Measurements from ENCODE around the gene IL12RB2. TPM values are rescaled to one million over a fixed set of nuclear protein-coding genes. Genes with fewer than 3 reads are reported as not detected.

Gene IL12RB2
- total RNA-seq, 1 donor from 2014 or later: 0.43 TPM

GRCh38 chr1:67313934-67314671 is 6.4 kb downstream of the IL12RB2 start:
- ATAC-seq: no peak
- no peak for DNase-seq (ENCODE audit: low spot score)

DNA sequence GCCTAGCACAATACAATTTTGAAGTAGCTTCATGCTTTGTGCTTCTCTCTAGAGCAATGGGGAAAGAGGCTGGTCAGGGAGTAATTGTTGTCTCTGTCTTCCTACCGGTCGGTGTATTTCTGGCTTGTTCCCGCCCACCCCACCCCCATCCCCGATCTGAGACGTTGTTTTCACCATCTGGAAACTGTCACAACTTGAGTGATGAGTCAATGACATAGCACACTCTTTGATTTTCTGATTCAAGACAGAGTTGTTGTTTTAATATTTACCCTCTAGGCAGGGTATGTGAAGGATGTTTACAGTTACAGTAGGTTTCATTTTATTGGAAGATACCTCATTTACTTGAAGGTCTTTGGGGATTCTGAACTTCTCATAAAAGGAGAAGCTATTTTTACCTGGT is 7.0 kb downstream of the IL12RB2 start:
- DNase-seq (ENCODE audit: low spot score): no peak
- ATAC-seq: no peak

DNA sequence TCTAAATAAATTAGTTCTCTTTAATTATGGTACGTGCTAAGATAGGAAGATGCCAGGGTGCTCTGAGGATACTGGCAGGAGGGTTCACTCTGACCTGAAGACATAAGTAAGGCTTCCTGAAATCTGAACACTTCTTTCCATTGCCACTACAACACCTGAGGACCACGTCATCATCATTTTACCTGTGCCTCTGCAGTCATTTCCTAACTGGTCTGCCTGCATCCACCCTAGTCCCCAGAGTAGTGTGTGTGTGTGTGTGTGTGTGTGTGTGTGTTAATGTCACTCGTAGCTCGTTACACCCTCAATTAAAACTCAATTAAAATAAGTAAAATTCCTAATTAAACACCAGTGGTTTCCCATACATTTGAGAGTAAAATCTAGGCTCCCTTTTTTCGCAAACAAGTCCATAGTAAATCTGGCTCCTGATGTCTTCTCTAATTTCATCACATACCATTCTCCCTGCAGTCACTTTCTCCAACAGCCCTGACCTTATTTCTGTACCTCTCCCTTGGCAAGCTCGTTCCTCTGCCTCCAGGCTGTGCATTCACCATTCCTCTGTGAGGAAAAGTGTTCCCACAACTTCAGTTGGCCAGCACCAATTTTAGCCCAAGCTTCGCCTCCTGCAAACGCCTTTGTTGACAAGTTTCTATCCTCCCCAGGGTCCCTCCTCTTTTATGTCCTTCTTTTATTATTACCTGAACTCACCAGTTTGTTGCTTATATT is 8.7 kb downstream of the IL12RB2 start:
- ATAC-seq: no peak
- no peak for DNase-seq (ENCODE audit: low spot score)

DNA sequence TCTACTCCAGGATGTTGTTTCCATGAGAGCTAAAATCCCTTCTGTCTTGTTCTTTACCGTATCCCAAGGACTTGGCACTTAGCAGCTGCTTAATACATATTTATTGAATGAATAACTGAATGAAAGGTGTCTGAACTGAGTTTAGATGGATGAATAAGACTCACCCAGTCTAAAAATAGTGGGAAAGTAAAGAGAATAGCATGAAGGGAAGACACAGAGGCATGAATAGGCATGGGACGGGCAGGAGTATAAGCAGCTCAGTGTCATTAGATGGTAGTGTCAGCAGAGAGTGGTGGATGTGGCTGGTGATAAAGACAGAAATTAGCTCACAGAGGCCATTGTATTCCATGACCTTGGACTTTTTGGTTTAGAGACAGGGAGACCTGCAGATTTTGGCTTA is 9.2 kb downstream of the IL12RB2 start:
- DNase-seq (ENCODE audit: low spot score): no peak
- ATAC-seq: no peak

GRCh38 chr1:67317803-67318202 is 10.1 kb downstream of the IL12RB2 start:
- DNase-seq (ENCODE audit: low spot score) (no peak), ATAC-seq (no peak)

- ATAC-seq: no peak
- DNase-seq (ENCODE audit: low spot score): no peak
Measured at GRCh38 chr1:67322442-67322841, 14.8 kb downstream of the IL12RB2 start.

GRCh38 chr1:67323087-67323486 is 15.4 kb downstream of the IL12RB2 start:
- ATAC-seq (no peak), DNase-seq (ENCODE audit: low spot score) (no peak)

DNA sequence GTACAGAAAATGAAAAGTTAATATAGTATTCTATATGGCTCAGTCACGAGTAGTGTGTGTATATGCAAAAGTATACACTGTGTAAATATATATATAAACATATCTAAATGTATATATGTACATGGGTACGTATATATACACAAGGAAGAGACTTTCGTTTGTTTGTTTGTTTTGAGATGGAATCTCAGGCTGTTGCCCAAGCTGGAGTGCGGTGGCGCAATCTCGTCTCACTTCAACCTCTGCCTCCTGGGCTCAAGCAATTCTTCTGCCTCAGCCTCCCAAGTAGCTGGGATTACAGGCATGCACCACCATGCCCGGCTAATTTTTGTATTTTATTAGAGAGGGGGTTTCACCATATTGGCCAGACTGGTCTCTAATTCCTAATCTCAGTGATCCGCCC is 16.4 kb downstream of the IL12RB2 start:
- DNase-seq (ENCODE audit: low spot score): no peak
- no peak for ATAC-seq

DNA sequence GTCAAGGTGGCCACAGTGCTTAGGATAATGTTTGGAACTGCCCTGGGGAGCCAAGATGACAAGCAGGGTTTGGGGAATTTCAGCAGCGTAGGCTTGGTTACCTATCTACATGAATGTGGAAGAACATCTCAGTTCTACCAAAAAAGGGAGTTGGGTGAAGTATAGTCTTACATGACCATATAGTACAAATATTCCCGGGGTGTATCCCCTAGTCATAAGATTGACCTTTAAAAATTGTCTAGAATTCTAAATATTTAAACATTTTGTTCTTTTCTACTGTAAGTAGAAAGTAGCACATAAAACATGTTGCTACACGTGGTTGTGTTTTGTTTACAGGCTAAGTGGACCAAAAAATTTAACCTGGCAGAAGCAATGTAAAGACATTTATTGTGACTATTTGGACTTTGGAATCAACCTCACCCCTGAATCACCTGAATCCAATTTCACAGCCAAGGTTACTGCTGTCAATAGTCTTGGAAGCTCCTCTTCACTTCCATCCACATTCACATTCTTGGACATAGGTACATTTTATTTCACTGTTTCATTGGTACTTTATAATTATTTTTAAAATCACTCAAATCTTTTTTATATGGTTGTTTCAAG is 20.3 kb downstream of the IL12RB2 start:
- no peak for DNase-seq (ENCODE audit: low spot score)
- ATAC-seq: no peak

- no peak for DNase-seq (ENCODE audit: low spot score)
- ATAC-seq: no peak
Measured at GRCh38 chr1:67332653-67333529, 25.2 kb downstream of the IL12RB2 start.

- ATAC-seq: no peak
- no peak for DNase-seq (ENCODE audit: low spot score)
Measured at GRCh38 chr1:67333603-67334002, 25.9 kb downstream of the IL12RB2 start.

DNA sequence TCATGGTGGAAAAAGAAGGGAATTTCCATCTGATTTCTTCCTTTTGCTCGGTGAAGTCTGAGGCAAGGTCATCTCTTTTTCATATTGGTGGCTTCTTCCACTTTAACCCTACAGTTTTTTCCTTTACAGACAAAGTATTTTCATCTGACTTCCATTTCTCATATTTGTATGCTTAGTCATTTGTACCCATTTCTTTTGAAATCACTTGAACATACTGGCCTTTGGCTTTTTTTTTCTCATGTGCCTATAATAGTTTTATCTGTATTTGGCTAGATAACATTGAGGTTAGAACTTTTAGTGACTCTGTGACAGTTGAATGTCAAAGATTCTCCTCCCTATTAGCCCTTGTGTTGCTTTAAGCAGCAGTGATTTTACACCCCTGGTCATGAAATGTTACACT is 27.7 kb downstream of the IL12RB2 start:
- no peak for DNase-seq (ENCODE audit: low spot score)
- no peak for ATAC-seq

GRCh38 chr1:67336157-67336556 is 28.5 kb downstream of the IL12RB2 start:
- no peak for DNase-seq (ENCODE audit: low spot score)
- ATAC-seq: no peak

- DNase-seq (ENCODE audit: low spot score) (no peak), ATAC-seq (no peak)
Measured at GRCh38 chr1:67336783-67337182, 29.1 kb downstream of the IL12RB2 start.

DNA sequence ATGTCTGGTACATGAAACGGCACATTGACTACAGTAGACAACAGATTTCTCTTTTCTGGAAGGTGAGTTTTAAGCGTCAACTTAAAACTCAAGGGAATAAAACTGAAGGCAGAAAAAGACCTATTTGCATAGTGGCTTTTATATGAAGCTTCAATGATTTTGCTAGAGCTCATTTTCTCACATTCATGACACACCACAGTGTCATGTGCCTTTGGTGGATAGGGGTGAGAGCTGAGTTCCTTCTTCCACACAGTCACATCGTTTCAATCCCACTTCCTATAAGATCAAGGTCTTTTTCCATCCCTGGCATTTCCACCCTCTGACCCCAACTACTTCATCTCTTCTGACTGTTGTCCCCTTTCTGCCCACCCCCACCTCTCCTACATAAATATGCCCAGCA is 31.0 kb downstream of the IL12RB2 start:
- no peak for ATAC-seq

DNA sequence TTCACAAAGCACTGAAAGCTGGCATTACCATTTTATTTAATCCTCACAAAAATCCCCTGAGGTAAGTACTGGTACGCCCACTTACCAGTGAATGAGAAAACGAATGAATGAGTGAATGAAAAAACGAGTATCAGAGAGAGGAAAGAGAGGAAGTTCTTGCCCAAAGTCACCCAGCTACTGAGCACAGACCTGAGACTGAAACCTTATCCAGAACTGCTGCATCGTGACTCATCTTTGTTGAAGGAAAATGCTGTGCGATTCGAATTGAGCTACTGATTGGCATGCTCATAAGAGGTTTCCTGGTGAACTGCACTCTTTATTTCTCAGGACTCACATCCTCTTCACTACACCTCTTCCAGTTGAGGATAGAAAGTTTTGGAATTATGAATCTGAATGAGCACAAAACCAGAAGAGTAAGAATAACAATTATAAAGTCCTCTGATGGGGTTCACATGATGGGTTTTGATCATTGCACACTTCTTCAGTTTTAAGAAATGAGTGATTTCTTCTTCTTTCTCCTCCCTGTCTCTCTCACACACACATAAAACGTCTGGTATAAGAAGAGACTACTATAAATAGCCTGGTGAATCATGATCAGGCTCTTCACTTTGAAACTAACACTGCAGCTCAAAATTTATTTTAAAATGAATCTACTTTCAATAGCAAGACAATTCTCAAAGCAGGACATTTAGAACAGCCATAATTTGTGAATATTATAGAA is 32.1 kb downstream of the IL12RB2 start:
- no peak for DNase-seq (ENCODE audit: low spot score)
- no peak for ATAC-seq

More for the DNA sequence above, 31.0 kb downstream of the IL12RB2 start:
- DNase-seq (ENCODE audit: low spot score): no peak

- no peak for DNase-seq (ENCODE audit: low spot score)
- no peak for ATAC-seq
Measured at GRCh38 chr1:67342076-67342890, 34.6 kb downstream of the IL12RB2 start.

DNA sequence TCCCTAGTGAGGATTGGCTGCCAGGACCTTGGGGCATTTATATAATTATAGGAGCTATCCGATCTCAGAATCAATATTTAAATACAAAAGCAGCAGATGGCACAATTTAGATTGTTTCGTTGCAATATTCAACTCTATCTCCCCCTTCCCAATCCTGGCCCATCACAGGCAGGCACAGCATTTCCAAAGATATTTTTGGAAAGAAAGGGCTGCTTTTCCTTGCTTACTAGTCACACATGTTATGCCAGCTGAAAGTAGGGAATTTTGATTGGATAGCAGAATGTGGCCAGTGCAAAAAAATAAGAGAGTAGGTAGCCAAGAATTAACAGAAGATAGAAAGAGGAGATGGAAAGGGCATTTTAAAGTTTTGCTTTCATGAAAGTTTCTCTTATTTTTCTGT is 37.9 kb downstream of the IL12RB2 start:
- DNase-seq (ENCODE audit: low spot score) (no peak), ATAC-seq (no peak)

GRCh38 chr1:67346982-67347381 is 39.3 kb downstream of the IL12RB2 start:
- ATAC-seq: no peak

More at GRCh38 chr1:67346982-67347381, 39.3 kb downstream of the IL12RB2 start:
- DNase-seq (ENCODE audit: low spot score): no peak

All from left lobe of liver (tissue), 2 donors.